ENCODE measurements around the gene GSTT2B.
"Not testable (repeated sequence)": the region's sequence is repeated elsewhere in the genome, so short reads cannot be mapped to it uniquely, and the experiment has no call there.

Gene GSTT2B

DNA sequence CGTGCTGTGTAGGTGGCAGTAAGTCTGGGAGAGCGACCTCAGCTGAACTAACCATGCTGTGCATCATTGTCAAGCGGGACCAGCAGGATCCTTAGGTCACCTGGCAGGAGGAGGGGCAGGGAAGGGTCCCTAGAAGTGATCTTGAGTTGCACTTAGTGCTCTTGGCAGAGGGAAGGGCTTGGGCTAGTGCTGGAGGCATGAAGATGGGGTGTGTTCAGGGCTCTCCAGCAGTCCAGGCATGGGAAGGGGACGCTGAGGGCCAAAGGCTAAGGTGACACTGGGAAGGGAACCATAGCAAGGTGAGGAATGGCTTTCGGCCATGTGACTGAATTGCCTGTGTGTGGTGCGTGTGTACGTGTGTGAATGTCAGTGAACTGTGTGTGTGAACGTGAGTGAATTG is 25.1 kb upstream of the GSTT2B start:
- DNase-seq: not testable (repeated sequence)

DNA sequence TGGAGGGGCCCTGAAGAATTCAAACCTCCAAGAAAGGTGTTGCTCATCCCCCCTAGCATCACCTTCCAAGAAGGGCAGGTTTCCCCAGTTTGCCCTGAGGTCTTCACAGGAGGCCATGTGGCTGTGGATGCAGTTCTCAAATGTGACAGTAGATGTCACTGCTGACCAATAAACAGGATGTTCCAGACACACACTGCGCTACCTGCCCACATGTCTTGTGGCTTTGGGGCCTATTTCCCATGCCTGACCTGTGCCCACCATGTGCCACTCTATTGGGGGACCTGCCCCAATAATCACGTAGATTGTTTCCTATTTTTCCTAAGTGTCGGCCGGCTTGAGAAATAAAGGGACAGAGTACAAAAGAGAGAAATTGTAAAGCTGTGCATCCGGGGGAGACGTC is 23.4 kb upstream of the GSTT2B start:
- peak in 8 of 51 donors; percentile 8 to 62 (median 24) for DNase-seq

DNA sequence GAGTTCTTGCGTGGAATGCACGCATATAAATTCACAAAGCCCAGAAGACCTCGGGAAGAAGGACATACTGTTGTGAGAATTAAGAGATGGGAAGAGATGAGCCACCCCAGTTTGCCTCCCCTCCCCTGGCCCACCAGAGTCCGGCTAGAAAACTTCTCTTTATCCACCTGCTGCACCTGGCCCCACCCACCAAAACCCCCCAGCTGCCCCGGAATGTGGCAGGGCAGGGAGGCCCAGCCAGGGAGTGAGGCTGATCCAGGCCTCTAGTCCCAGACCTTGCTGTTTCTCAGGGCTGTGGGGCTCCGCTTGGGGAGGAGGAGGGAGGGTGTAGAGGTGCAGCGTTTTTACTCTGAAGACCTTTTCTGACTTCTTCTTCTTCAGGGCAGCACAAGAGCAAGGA is 19.6 kb upstream of the GSTT2B start:
- DNase-seq: not testable (repeated sequence)

DNA sequence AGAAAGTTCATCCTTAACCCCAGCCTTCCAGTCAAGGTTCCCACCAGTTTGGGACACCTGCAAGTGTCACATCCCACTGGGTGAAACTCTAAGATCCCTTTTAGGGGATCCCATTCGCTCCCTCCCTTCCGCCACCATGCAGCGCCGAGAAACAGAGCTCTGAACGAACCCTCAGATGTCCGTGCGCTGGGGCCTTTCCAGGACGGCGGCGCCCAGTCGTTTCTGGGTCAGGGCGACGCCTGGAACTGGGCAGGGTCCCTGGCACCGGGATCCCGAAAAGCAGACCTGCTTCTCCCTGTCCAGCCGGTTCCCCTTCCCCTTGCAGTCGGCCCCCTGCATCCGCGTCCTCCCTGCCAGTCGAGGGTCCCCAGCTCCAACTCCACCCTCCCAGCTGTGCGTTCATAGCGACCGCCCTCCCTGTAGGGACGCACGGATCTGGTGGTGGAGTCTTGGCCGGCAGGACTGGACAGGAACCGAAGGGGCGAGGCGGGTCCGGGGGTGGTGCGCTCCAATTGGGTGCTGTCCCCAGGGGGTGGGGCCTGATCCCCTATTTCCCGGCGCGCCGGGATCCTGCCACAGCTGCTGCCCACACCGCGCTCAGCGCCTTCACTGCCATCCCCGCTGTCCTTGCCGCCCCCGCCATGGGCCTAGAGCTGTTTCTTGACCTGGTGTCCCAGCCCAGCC is 18.7 kb upstream of the GSTT2B start, which contains the start of gene GSTT2:
Gene GSTT2 (plus strand): TSS at position 578 of the 684 bp plus-strand sequence.
- DNase-seq: not testable (repeated sequence)

DNA sequence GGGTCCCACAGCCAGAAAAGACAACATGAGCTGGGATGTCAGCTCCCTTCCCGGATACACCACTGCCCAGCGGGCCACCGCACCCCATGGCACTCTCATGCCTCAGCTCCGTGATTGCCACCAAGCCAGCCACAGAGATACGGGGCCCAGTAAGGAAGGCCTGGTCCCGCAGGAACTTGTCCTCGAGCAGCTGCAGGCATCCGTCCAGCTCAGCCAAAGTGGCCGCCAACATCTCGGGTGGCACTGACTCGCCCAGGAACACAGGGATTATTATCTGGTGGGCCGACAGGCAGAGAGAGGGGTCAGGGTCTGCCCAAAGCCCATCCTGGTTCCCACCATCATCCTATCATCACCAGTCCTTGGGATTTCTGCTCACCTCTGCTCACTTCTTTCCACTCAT is 16.3 kb upstream of the GSTT2B start:
- not testable (repeated sequence) for DNase-seq

DNA sequence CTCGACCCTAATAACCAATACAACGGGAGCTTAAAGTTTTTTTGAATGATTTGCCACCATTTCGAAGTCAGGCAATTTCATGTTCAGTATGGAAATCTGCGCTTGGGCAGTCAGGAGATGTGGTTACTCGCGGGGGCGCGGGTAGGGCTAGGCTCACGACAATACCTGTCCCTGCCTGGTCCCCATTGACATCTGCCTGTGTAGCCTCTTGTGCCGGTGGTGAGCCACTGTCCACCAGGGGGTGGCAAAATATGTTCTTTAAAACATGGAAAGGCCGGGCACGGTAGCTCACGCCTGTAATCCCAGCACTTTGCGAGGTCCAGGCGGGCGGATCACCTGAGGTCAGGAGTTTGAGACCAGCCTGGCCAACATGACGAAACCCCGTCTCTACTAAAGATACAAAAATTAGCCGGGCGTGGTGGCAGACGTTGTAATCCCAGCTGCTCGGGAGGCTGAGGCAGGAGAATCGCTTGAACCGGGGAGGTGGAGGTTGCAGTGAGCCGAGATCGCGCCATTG is 13.9 kb upstream of the GSTT2B start:
- DNase-seq: not testable (repeated sequence)

DNA sequence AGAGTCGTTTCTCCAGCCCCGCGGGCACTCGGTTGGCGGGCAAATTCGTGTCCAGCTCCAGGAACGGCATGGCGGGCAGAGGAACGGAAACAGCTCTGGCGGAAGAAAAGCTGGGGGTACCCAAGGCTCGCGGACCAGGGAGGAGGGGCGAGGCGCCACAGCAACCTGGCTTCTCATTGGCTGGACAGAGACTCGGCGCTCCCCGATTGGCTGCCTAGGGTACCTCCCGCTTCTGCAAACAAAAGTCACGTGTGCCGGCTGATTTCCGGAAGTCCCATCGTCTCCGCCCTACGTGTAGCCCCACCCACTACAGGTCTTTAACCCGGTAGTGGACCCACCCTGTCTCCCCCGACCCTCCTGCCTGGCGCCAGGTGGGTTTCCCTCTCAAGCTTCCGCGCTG is 13.3 kb upstream of the GSTT2B start, which contains the start of gene DDT:
Gene DDT (minus strand): TSS at position 97 of the 400 bp plus-strand sequence. CDS start 27 bp downstream, at position 70.
- DNase-seq: not testable (repeated sequence)

DNA sequence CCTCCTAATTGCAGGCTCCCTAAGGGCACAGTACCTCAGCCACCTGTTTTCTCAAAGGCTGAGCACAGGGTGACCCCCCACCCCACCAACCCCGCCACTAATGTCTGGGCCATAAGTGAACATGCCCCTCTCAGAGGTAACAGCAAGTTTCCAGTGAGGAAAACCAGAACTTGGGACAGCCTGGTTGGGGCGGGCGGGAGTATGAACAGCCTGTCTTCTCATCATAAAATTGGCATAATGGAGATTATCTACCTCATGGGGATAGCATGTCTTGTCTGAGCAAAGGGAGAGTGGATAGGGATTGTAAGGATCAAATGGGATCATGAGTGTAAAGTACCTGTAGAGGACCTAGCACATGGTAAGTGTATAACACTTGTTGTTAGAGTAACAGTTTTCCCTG is 10.9 kb upstream of the GSTT2B start:
- DNase-seq: not testable (repeated sequence)

DNA sequence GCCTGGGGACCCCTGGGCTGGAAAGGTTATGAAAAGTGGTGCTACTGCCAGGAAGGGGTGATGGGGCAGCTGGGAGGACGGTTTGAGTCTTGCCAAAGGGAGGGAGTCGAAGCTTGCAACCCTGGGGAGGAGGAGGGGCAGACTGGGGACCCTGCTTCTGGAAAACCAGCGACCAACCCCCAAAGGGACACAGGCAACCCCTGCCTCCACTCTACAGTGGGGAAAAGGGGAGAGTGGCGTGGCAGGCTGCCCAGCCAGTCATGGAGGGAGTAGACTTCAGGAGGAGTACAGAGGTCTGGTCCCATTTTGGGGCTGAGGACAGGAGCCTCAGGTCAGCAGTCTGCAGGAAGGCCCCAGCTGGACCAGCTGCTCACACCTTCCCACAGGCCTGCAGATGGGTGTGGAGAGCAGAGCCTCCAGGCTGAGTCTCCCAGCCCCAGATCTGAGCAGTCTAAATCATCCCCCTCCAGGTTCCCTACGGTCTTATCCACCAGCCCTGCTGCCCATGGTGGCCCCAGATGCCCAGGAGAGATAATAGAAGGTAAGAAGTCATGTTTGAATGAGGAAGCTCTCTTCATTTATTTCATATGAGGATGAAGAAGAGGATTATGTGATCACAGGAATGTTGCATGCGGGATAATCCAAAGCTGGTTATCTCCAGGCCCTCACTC is 10.0 kb upstream of the GSTT2B start:
- no peak for DNase-seq

DNA sequence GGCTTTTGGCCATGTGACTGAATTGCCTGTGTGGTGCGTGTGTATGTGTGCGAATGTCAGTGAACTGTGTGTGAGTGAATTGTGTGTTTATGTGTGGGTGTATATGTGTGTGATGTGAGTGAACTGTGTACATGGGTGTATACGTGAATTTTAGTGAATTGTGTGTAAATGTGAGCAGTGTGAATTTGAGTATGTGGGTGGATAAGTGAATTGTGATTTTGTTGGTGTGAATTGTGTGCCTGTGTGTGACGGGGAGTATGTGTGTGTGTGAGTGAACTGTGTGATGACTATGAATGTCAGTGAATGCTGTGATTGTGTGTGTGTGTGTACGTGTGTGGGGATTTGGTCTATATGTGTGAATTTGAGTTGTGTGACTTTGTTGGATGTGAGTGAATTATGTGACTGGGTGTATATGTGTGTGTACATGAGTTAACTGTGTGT is 9.2 kb upstream of the GSTT2B start:
- no peak for DNase-seq

DNA sequence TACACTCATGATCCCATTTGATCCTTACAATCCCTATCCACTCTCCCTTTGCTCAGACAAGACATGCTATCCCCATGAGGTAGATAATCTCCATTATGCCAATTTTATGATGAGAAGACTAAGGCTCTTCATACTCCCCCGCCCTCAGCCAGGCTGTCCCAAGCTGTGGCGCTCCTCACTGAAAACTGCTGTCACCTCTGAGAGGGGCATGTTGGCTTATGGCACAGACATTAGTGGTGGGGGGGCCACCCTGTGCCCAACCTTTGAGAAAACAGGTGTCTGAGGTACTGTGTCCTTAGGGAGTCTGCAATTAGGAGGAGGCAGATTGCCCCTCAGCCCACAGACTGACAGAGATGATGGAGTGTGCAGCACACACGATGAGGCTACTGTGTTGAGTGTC is 8.1 kb upstream of the GSTT2B start:
- no peak for DNase-seq

DNA sequence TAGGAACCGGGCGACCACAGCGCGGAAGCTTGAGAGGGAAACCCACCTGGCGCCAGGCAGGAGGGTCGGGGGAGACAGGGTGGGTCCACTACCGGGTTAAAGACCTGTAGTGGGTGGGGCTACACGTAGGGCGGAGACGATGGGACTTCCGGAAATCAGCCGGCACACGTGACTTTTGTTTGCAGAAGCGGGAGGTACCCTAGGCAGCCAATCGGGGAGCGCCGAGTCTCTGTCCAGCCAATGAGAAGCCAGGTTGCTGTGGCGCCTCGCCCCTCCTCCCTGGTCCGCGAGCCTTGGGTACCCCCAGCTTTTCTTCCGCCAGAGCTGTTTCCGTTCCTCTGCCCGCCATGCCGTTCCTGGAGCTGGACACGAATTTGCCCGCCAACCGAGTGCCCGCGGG is 5.6 kb upstream of the GSTT2B start, which contains the start of gene DDTL:
Gene DDTL (plus strand): TSS at position 321 of the 400 bp plus-strand sequence. CDS start 27 bp downstream, at position 348.
- not testable (repeated sequence) for DNase-seq

DNA sequence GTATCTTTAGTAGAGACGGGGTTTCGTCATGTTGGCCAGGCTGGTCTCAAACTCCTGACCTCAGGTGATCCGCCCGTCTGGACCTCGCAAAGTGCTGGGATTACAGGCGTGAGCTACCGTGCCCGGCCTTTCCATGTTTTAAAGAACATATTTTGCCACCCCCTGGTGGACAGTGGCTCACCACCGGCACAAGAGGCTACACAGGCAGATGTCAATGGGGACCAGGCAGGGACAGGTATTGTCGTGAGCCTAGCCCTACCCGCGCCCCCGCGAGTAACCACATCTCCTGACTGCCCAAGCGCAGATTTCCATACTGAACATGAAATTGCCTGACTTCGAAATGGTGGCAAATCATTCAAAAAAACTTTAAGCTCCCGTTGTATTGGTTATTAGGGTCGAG is 5.1 kb upstream of the GSTT2B start:
- DNase-seq: not testable (repeated sequence)

DNA sequence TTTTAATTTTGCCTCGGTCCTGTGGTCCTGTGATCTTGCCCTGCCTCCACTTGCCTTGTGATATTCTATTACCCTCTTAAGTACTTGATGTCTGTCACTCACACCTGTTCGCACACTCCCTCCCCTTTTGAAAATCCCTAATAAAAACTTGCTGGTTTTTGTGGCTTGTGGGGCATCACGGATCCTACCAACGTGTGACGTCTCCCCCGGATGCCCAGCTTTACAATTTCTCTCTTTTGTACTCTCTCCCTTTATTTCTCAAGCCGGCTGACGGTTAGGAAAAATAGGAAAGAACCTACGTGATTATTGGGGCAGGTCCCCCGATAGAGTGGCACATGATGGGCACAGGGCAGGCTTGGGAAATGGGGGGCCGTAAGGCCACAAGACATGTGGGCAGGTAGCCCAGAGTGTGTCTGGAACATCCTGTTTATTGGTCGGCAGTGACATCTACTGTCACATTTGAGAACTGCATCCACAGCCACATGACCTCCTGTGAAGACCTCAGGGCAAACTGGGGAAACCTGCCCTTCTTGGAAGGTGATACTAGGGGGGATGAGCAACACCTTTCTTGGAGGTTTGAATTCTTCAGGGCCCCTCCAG is 4.6 kb downstream of the GSTT2B start:
- DNase-seq: peak in 49 of 51 donors; percentile 7 to 92 (median 59)

DNA sequence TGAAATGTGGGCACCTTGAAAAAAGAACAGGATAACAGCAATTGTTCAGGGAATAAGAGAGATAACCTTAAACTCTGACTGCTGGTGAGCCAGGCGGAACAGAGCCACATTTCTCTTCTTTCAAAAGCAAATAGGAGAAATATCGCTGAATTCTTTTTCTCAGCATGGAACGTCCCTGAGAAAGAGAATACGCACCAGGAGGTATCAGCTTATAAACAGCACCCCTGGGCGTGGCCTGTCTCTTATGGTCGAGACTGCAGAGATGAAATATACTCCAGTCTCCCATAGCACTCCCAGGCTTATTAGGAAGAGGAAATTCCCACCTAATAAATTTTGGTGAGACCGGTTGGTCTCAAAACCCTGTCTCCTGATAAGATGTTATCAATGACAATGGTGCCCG is 5.1 kb downstream of the GSTT2B start:
- DNase-seq: not testable (repeated sequence)

DNA sequence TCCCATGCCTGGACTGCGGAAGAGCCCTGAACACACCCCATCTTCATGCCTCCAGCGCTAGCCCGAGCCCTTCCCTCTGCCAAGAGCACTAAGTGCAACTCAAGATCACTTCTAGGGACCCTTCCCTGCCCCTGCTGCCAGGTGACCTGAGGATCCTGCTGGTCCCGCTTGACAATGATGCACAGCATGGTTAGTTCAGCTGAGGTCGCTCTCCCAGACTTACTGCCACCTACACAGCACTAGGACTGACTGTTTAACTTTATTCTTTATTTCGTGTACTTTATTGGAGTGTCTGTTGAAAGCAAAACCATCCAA is 6.0 kb downstream of the GSTT2B start:
- not testable (repeated sequence) for DNase-seq

DNA sequence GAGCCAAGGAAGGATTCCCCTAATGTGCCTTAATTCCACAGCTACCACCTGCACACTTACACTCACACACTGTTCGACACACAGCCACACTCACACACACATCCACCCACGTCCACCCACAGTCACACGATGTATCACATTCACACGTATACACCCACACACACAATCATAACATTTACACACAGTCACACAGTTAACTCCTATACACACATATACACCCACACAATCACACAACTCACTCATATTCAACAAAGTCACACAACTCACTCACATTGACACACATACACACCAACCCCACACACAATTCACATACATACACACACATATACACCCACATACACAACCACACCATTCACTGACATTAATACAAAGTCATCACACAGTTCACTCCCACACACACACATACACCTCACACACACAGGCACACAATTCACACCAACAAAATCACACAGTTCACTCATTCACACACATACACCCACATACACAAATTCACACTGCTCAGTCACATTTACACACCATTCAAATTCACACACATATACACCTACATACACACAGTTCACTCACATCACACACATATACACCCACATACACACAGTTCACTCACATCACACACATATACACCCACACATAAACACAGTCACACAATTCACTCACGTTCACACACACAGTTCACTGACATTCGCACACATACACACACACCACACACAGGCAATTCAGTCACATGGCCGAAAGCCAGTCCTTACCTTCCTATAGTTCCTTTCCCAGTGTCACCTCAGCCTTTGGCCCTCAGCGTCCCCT is 6.6 kb downstream of the GSTT2B start:
- peak in 1 of 51 donors; percentile 13 for DNase-seq

DNA sequence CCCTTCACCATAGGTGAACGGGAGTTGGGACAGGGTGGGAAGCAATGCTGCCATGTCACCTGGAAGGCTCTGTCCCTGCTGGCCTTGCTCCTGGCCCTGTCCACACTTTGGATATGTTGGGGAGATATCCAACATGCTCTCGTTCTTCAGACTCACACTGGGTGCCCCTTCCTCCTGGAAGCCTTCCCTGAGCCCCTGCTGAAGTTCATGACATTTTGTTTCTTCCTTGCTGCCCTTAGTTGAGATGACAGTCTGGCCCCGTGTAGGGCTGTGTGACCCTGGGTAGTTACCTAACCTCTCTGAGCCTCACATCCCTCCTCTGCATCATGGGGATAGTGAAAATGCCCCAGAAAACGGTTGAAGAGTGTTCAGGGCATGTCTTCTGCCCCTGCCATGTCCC is 7.5 kb downstream of the GSTT2B start:
- not testable (repeated sequence) for DNase-seq

DNA sequence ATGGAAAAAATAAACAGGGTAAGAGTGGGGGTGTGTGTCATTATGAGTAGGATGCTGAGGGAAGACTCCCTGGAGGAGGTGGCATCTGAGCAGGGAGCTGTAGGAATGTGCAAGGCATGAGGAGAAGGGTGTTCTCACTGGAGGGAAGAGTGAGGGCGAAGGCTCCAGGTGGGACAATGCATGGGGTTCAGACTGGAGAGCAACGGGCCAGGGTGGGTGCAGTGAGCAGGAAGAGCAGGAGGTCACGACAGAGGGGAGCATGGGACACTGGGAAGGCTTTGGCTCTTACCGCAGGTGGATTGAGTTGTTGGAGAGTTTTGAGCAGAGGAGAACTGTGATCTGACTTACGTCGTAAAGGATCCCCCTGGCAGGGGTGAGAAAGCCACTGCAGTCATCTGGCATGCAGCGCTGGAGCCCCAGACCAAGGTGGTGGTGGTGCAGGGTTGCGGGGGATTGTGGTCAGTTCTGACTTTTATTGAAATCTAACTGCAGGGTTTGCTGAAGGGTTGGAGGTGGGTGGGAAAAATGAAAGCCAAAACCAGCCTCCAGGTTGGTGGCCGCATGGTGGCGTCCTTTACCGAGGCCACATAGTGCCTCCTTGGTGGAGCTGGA is 8.1 kb downstream of the GSTT2B start:
- not testable (repeated sequence) for DNase-seq

DNA sequence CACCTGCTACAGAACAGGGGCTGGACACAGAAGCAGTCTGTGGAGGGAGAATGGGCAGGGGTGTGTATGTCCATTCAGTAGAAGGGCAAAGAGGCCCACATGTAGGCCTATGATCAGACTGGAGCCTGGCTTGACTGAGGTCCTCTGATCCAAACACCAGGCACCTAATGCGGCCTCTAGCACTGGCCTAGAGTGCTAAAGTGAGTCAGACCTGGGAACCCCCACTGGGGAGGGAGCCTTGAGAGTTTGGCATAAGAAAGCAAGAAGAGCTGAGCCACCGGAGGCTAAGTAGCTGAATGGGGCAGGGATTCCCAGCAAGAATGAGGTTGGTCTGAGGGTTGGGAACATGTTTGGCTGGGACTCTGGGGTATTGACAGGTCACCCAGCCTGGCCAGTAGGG is 9.6 kb downstream of the GSTT2B start:
- not testable (repeated sequence) for DNase-seq

DNA sequence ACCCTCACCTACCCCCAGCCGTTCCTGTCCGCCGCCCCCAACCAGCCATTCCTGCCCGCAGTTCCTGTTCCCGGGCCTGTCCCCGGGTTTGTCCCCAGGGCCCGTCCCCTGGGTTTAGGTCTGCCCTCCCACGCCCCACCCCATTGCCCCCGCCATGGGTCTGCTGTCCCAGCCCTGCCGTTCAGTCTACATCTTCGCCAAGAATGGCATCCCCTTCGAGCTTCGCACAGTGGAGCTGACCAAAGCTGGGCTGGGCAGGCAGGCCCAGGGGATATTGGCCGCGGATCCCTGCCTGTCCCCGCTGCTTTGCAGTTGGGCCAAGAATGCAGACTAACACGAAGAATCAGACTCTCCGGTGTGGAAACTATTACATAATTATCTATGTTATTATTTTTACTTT is 11.2 kb downstream of the GSTT2B start:
- DNase-seq: not testable (repeated sequence)
